Embryonic facial prominence (tissue), 1 donor: Measurements from ENCODE around the gene ESCO1.
"Not testable (repeated sequence)": the region's sequence is repeated elsewhere in the genome, so short reads cannot be mapped to it uniquely, and the experiment has no call there.

Experiments used
- DNase-seq: peaks from one replicate; pipeline ENCODE4 v3.0.0-alpha.2; 2016; ENCODE audit errors: extremely low spot score

Gene ESCO1, protein sequence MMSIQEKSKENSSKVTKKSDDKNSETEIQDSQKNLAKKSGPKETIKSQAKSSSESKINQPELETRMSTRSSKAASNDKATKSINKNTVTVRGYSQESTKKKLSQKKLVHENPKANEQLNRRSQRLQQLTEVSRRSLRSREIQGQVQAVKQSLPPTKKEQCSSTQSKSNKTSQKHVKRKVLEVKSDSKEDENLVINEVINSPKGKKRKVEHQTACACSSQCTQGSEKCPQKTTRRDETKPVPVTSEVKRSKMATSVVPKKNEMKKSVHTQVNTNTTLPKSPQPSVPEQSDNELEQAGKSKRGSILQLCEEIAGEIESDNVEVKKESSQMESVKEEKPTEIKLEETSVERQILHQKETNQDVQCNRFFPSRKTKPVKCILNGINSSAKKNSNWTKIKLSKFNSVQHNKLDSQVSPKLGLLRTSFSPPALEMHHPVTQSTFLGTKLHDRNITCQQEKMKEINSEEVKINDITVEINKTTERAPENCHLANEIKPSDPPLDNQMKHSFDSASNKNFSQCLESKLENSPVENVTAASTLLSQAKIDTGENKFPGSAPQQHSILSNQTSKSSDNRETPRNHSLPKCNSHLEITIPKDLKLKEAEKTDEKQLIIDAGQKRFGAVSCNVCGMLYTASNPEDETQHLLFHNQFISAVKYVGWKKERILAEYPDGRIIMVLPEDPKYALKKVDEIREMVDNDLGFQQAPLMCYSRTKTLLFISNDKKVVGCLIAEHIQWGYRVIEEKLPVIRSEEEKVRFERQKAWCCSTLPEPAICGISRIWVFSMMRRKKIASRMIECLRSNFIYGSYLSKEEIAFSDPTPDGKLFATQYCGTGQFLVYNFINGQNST

DNA sequence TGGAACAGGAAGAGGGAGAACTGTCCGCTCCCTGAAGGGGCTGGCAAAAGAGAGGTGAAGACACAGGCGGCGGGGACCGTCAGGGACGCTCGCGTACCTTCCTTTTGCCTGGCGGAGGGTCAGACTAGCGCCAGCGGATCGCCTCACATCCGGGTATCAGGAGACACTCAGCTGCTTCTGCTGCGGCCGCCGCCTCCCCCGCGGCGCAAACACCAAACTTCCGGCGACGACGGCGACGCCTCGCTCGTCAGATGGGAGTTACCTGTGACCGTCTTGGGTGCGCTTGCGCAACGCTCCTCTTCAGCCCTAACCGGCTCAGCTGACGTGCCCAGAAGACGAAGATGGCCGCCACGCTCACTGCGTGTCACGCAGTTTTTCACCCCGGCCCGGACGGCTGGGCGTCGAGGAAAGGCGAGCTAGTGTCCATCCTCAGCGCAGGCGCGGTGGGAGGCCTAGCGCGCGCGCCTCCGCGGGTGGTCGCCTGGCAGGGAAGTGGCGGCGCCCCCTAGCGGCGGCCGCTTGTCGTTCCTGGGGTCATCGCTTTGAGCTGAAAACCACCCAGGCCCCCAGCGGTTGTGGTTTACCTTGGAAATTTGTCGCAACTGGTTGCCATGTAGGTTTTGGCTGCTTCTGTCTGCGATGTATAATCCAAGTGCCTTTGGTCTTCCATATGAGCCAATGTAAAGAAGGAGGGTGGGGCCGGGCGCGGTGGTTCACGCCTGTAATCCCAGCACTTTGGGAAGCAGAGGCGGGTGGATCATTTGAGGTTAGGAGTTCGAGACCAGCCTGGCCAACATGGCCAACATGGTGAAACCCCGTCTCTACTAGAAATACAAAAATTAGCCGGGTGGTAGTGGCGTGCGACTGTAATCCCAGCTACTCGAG is at the start of gene ESCO1:
Gene ESCO1, minus strand, starts transcription at position 179 of the 885 bp plus-strand sequence. CDS start 25,861 bp downstream, outside the sequence.
- DNase-seq, result peak; percentile 86

DNA sequence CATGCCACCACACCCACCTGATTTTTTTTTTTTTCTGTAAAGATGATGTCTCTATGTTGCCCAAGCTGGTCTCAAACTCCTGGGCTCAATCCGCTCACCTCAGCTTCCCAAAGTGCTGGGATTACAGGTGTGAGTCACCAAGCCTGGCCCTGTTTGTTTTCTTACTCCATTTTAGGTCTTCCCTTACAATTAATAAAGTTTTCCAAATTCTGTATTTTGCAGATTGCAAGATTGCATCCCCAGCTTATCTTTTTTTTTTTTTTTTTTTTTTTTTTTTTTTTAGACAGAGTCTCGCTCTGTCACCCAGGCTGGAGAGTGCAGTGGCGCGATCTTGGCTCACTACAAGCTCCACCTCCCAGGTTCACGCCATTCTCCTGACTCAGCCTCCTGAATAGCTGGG is 39.9 kb upstream of the ESCO1 start:
- DNase-seq, result not testable (repeated sequence)

DNA sequence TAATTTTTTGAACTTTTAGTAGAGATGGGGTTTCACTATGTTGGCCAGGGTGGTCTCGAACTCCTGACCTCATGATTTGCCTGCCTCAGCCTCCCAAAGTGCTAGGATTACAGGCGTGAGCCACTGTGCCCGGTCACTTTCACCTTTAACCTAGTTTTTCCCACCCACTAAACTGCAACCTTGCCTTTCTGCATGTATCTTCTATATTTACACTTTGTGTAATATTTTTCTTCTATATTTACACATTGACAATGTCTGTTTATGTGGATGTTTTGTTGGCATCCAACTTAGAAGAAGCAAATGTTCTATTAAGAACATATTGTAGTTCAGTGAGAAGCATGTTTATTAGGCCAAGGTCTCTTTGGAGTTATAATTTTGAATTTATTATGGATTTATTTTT is 38.3 kb upstream of the ESCO1 start:
- no peak for DNase-seq

DNA sequence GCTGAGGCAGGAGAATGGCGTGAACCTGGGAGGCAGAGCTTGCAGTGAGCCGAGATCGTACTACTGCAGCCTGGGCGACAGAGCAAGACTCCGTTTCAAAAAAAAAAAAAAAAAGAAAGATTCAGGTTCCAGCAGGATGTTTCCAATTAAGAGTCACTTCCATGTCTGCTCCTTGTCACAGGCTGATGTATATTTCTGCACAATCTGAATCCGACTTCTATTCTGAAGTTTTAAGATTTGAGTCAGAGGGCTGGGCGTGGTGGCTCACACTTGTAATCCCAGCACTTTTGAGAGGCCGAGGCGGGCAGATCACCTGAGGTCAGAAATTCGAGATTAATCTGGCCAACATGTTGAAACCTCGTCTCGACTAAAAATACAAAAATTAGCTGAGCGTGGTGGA is 36.3 kb upstream of the ESCO1 start:
- no peak for DNase-seq

DNA sequence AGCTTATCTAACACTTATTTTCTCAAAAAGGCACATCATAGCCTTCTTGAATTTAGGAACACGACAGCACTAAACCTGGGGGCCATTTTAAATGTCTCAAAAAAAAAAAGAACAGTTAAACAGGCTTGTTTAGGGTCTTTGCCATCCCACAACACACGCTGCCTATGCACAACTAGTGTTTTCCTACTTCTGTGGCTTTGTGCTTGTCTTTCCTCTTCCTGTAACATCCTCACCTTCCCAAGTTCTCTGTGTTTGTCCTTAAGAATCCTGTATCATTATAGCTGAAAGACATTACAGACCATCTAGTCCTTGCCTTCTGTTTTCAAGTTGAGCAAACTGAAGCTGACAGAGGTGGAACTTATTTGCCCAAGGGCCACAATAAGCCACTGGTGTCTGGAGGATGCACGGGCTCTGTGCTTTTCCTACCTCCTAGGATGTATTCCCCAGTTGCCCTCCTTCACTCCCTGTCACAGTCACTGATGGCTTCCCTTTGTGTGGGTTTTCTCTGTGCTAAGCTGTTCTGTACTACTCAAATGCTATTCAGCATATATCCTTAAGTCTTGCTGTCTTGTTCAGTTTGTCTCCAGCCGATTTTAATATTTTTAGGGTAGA is 34.2 kb upstream of the ESCO1 start:
- DNase-seq, result no peak

DNA sequence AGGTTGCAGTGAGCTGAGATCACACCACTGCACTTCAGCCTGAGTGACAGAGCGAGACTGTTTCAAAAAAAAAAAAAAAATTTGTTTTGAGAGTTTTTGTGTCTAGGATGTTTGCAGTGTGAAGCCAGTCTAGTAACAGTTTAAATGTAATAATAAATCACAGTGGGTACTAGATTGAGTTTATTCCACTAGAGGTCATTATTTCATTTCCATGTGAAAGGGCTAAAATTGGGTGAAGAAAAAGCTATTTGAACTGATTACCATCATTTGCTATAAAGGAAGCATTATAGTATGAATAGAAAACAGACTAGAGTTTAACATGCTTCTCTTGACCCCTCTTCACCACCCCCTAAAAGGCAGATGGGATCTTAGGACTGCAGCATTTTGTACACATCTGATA is 31.9 kb upstream of the ESCO1 start:
- DNase-seq, result no peak

DNA sequence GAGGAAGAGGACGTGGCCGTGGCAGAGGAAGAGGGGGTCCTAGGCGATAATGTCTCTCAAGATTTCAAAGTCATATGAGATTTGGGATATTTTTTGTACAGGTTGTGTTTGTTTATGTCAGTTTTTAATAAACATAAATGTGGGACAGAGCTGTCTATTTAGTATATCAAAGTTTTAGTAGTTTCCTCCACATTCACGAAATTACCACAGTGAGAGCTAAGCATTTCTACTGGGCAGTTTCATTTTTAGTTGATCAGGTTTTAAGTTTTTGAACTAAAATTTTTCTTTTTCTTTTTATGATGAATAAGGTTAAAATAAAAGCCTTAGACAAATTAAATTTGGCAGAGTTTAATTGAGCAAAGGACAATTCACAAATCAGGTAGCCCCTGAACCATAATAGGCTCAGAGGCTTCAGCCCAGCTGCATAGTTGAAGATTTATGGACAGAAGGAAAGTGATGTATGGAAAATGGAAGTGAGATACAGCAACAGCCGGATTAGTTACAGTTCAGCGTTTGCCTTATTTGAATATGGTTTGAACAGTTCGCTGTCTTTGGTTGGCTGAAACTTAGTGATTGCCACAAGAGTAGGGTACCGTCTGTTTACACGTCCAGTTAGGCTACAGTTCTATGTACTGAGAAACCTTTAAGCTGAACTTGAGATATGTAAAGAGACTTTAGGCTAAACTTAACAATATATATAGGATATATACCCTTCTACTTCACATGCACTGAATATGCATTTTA is 28.8 kb upstream of the ESCO1 start:
- DNase-seq, result no peak

DNA sequence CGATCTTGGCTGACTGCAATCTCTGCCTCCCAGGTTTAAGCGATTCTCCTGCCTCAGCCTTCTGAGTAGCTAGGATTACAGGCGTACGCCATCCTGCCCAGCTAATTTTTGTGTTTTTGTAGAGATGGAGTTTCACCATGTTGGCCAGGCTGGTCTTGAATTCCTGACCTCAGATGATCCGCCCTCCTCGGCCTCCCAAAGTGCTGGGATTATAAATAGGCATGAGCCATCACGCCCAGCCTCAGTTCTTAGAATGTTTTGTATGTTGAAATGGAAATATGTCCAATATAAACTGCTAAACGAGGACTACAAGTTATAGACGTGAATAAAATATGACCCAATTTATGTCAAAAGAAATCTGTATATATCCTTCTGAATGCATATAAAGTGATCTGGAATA is 21.1 kb upstream of the ESCO1 start:
- DNase-seq, result not testable (repeated sequence)

DNA sequence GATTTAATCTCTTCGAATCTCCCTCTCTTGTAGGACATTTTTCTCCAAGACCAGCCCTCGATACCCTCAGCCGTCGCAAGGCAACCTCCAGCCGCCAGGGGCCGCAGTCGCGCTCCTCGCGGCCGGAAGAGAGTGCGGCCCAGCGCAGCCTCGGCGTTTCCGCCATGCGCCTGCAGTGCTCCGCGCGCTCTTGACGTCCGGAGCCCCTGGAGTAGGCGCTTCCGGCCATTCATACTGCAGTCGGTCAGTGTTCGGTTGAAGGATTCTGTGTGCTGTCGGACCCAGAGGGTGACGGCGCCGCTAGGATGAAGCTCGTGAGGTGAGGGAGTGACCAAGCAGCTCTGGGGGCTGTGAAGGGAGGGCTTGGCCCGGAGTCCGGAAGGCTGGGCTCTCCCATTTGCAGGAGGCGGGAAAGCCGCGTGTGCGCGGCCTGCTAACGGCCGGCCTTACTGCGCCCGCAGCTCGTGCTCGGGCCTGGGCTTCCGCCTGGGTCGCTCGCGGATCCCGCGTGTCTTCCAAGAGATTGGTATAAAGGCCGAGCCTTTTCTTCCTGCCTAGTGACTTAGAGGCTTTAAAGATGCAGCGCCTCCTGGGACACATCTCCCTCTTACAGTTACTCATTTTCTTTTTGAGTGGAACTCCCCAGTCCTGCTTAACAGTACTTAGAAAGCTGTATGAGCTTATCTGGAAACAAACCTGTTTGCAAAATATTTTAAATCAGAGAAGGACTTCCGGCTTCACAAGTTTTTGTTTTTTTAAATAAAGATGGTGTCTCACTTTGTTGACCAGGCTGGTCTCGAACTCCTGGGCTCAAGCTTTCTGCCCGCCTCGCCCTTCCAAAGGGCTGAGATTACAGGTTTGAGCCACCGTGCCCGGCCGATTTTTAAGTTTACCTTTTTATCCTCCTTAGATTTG is 11.9 kb upstream of the ESCO1 start, which contains the start of gene SNRPD1:
Gene SNRPD1, plus strand, starts transcription at position 190 of the 915 bp plus-strand sequence. Its CDS starts 116 bp downstream, at position 306.
- peak; percentile 78 for DNase-seq

DNA sequence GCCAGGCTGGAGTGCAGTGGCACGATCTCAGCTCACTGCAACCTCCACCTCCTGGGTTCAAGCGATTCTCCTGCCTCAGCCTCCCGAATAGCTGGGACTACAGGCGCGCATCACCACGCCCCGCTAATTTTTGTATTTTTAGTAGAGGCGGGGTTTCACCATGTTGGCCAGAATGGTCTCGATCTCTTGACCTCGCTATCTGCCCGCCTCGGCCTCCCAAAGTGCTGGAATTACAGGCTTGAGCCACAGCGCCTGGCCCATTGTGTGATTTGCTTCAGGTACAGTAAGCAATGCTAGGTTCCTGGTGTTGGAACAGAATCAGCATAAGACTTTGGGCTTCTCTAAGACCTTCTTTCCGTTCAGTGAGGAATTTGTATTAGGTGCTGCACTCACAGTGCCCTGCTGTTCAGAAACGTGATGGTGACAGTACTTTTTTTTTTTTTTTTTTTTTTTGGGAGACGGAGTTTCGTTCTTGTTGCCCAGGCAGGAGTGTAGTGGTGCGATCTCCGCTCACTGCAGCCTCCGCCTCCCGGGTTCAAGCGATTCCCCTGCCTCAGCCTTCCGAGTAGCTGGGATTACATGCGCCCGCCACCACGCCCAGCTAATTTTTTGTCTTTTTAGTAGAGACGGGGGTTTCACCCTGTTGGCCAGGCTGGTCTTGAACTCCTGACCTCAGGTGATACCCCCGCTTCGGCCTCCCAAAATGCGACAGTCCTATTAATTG is 11.1 kb upstream of the ESCO1 start:
- not testable (repeated sequence) for DNase-seq

DNA sequence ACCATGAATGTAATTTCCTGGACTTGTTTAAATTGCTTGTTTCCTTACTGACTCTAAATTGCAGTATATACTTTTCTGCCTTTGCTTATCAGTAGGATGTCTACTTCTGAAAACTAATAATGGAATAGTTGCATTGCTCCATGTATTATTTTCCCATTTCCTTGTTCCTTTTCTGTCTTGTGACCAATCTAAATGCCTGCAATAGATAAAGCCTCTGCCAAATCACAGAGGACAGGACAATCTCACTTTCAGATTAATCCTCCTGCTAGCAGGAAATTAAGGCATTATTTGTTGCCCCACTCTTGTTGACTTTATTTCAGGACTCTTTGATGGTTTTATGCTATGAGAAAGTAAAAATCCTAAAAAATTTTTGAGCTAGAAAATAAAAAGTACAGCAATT is 4.7 kb upstream of the ESCO1 start:
- DNase-seq, result no peak

DNA sequence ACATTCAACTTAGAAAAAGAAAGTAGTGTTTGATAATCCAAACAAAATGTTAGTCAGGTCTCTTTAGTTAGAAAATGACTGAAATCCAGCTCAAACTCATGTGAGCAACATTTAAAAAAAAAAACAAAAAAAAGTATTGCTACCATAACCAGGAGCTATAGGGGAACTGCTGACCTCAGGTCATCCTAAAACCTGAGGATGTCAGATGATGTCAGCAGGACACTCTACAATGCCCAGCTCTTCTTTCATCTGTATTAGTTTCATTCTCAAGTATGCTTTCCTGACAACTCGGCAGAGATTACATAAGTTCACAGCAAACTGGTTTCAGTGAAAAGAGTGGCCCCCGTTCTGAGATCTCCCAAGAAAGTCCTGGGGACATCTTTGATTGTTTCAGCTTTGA is 4.2 kb upstream of the ESCO1 start:
- no peak for DNase-seq

DNA sequence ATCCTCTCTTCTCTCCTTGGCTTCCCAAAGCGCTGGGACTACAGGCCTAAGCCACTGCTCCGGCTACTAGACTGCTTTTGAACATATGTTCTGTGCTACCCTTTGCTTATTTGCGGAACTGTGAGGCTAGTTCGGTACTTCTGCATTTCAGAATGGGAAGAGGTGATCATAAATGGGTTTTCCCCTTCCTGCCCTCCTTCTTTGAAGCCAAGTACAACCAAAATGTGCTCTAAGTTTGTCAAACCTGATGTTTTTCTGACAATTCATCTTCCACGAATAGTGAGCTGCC is 1.7 kb upstream of the ESCO1 start:
- no peak for DNase-seq

DNA sequence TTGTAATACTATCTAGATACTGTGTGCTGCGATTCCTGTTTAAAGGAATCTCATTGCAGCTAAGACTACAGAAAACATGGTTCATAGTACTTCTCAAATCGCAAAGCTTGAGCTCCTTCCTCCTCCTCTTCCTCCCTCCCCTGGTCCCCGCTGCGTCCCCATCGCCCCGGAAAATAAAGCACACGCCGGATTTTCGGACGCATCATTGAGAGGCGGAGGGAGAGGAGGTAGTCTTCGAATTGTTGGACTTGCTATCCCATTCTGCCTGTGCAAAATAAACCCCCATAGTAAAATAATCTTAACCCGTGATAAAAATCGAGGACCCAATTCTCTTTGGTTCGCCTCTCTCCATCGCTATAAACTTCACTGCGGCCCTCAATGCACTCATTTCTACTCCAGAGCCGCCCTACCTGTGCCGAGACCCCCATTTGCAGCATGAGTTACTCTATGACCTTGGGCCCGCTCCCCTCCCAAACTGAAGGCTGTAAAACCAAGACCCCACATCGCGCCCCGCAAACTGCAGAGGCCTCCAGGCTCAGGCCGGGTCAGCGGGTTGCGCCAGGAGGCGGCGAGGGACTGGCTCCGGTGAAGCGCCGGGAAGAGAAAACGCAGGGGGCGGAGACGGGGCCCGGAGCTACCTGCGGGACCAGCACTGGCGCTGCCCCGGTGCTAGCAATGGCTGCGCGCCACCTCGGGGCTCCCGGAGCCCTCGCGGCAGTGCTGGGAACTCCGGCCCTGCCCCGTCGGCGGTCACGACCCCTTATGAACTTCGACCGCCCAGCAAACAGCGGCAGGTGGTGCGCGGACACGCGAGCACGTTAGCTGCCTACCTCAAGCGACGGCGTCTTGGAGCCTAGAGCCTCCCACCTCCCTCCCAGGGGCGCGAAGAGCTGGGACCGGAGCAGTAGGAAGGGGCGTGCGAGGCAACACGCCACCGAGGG is 649 bp downstream of the ESCO1 start:
- DNase-seq, result no peak

DNA sequence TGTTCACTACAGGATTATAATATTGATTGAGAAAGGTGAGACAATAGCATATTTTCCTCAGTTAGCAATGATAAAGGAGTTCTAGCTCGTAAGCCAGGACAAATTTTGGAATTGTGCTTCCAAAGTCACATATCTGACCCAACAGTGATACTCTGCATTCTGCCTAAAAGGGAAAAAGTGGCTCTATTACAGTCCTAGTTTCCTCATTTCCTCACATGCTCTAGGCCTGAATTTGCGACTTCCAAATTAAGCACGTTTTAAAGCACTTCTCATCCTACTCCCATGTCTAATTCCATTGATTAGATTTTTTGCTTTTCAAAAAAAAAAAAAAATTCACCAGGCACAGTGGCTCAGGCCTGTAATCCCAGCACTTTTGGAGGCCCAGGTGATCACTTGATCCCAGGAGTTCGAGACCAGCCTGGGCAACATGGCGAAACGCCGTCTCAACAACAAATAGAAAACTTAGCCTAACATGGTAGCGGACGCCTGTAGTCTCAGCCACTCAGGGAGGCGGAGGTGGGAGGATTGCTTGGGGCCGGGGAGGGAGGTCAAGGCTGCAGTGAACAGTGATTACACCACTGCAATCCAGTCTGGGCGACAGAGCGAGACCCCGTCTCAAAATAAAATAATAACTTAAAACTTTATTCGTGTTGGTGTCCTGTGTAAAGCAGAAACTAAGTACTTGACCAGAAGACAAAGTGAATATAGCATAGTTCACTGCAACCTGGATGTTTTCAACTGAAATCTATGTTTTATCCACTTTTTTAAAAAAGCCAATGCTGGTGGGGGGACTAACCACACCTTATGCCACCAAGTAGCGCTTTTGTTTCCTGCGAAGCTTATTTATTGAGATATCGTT is 1.5 kb downstream of the ESCO1 start:
- DNase-seq, result no peak

DNA sequence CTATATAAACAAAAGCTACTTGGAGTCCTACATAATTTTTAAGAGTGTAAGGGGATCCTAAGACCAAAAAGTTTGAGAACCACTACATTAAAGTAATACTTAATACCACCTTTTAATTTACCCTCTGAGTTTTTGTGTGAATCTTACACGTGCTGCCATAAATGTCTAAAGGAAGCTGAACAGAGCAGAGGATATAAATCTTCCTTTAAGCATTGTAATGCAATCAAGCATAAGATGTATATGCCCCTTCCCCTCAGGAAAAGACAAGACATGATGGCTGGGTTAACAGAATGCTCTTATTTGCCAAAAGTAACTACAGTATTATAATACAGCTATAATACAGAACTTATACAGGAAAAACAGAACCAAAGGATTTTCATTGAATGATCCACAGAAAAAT is 2.9 kb downstream of the ESCO1 start:
- no peak for DNase-seq
